DND-41 (cell line): ENCODE data around the gene MAML3.

Source experiments
- EZH2 ChIP-seq: IDR thresholded peaks from 3 replicates; pipeline ENCODE4 v1.6.1; 2012; ENCODE audit warnings: borderline replicate concordance, low read depth, mild to moderate bottlenecking, moderate library complexity, low read length, inconsistent platforms; ENCODE audit not compliant: severe bottlenecking
- TF ChIP-seq, protein P1 (sequence below): IDR thresholded peaks from 2 replicates; pipeline ENCODE4 v1.5.1; 2012; ENCODE audit warnings: borderline replicate concordance, low read length, moderate library complexity, mild to moderate bottlenecking; ENCODE audit not compliant: poor library complexity, severe bottlenecking; ENCODE audit errors: extremely low read depth

- TF ChIP-seq, protein P1, sequence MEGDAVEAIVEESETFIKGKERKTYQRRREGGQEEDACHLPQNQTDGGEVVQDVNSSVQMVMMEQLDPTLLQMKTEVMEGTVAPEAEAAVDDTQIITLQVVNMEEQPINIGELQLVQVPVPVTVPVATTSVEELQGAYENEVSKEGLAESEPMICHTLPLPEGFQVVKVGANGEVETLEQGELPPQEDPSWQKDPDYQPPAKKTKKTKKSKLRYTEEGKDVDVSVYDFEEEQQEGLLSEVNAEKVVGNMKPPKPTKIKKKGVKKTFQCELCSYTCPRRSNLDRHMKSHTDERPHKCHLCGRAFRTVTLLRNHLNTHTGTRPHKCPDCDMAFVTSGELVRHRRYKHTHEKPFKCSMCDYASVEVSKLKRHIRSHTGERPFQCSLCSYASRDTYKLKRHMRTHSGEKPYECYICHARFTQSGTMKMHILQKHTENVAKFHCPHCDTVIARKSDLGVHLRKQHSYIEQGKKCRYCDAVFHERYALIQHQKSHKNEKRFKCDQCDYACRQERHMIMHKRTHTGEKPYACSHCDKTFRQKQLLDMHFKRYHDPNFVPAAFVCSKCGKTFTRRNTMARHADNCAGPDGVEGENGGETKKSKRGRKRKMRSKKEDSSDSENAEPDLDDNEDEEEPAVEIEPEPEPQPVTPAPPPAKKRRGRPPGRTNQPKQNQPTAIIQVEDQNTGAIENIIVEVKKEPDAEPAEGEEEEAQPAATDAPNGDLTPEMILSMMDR, result no peak
- no peak for TF ChIP-seq EZH2
These were observed 45.0 kb upstream of the MAML3 start for GRCh38 chr4:140198942-140199341.
